Nucleus accumbens (tissue), 56 donors: ENCODE measurements around the gene KIN.
"Not testable (repeated sequence)": the region's sequence is repeated elsewhere in the genome, so short reads cannot be mapped to it uniquely, and the experiment has no call there.

ENCODE experiments used
- DNase-seq, 56 donors: peaks; one replicate each; lab custom pipeline; 2025; lab: John Stamatoyannopoulos, UW

KIN gene

DNA sequence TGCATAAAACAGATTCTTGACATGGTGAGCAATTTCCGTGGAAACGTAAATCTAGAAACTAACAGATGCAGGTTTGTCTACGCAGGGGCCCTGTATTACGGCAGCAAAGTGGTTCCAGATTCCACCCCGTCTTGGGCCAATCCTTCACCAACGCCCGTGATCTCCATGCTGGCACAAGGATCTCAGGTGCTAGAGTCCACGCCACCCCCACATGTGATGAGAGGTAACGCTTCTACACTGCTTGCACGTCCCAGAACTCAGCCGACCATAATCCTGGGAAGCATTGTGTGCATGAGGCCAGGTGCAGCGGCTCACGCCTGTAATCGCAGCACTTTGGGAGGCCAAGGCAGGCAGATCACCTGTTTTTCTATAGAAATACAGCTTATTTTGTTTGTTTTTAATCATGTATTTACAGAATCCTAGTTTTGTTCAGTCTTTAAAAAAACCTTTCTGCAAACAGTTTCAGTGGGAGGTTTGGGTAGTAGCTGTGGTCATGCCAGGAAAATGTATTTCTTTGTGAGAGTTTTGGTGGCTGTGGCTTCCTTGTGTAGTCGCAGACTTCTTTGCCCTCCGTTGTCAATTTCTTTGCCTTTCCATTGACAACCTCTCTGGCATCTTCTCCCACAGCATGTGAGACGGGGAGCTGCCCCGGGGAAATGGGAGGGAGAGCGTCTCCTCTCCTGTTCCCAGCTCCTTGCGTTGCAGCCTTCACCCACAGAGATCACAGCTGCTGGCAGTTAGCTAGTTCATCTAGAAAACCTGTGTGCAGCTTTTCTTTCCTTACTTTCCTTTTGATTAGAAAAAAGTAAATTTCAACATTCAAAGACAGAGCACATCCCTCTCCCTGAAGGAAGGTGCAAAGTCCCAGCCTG is 49.0 kb downstream of the KIN start:
- no peak for DNase-seq

DNA sequence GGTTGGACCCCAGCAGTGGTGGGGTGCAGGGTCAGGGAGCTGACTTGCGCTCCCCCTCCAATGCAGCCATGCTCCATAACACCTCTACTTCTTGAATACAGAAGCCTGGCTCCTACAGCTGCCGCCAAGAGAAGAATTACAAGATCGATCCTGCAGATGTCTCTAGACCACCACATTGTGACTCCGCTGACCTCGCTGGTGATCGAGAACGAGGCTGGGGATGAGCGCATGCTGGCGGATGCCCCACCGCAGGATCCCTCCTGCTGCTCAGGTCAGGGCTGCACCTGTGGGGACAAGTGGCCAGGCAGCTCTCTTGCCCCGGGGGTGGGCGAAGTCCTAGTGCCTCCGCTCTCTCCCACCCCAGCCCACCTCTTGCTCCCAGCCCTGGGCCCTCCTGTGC is 53.0 kb downstream of the KIN start:
- no peak for DNase-seq

DNA sequence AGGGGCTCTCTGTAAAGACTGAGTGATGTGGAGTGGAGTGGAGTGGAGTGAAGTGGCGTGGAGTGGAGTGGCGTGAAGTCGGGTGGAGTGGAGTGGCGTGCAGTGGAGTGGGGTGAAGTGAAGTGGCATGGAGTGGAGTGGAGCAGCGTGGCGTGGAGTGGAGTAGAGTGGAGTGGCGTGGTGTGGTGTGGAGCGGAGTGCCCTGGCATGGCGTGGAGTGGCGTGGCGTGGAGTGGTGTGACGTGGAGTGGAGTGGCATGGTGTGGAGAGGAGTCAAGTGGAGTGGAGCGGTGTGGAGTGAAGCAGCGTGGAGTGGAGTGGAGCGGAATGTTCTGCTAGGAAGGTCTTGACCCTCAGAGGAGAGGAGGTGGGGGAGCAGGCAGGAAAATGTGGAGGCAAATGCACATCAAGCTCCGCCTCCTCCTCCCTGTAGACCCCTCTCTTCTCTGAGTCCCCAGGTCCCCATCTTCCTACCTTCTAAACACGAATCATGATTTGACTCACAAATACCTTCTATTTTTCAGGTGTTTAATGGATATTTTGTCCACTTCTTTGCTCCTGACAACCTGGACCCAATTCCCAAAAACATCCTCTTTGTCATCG is 64.8 kb downstream of the KIN start:
- DNase-seq, result no peak

DNA sequence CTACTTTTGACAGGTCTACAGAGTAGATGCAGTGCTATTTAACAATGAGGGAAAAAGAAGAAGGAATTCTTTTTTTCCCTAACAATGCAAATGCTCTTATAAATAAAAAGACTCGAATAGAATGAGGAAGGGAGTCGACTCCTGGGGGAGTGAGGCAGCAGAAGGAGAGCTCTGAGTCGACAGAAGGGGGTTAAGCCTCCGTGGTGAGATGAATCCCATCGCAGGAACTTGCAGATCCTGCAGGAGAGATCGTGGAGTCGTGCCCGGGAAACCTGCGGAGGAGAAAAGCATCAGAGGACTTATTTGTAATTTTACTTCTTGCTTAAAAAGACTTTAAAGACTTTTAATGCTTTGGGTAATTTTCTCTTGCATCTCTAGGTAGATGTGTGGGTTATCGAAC is 67.3 kb downstream of the KIN start:
- no peak for DNase-seq

DNA sequence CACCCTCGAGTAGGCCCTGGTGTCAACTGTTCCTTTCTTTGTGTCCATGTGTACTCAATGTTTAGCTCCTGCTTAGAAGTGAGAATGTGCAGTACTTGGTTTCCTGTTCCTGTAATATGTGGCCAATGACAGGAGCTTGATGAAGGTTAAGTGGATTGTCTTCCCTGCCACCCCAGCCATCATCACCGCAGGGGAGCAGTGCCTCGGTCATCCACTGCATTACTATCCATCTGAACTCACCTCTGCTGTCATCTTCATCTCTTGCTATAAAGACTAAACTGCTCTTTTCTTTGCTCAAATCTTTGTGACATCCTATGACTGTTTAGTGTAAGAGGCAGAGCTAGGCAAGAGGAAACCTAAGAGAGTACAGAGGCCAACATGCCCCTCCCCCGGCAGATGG is 69.1 kb downstream of the KIN start:
- DNase-seq, result no peak

DNA sequence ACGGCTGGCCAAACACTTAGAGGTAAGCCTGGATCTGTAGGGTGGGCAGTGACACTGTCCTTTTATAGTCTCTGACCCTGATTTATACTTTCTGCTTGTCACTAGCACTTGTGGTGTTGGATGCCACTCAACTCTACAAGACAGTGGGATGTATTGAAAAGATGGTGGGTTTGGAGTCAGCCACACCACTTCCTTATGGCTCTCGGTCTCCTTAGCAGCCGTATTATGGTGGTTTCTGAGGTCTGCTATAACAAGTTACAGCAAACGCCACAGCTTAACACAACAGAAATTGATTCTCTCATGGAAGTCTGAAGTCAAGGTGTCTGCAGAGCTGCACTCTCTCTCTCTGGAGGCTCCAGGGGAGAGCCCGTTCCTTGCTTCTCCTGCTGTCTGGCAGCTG is 70.0 kb downstream of the KIN start:
- DNase-seq, result no peak

DNA sequence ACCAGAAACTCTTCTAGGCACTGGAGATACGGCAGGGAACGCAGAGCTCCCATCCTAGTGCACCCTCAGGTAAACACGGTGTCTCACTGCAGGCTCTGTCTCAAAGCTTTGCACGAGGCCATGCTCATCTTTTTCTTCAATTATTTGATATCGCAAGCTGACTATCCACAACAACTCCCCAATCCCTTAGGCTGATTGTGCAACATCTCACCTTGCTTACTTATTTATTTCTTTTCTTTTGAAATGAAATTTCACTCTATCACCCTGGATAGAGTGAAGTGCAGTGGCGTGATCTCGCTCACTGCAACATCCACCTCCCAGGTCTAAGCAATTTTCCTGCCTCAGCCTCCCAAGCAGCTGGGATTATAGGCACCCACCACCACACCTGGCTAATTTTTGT is 72.3 kb downstream of the KIN start:
- DNase-seq, result no peak

DNA sequence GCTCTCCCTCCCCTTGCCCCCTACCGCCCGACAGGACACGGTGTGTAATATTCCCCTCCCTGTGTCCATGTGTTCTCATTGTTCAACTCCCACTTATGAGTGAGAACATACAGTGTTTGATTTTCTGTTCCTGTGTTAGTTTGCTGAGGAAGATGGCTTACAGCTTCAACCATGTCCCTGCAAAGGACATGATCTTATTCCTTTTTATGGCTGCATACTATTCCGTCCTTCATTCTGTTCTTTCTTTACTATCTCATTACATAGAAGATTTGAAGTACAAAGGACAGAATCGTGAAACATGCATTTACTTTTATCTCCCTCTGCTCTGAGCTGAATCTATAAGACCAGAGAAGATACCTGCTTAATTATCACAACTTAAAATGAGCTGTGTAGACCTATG is 76.7 kb downstream of the KIN start:
- DNase-seq, result not testable (repeated sequence)

DNA sequence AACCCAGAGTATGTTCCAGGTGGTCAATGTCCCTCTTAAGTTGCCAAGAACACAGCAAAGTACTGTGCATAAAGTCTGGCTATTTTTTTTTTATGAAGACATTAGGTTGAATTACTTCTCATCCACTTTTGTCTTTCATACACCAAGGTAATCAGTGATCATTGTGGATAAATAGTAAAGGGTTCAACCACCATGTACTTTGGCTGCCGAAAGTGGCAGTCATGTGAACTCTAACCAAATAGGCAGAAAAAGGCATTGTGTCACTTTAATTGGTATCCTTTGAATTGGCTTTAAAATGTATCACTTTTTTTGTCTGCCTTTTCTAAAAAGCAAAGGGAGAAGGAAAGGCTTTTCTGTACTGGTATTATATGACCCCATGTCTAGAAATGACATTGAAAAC is 77.3 kb downstream of the KIN start:
- DNase-seq, result no peak

DNA sequence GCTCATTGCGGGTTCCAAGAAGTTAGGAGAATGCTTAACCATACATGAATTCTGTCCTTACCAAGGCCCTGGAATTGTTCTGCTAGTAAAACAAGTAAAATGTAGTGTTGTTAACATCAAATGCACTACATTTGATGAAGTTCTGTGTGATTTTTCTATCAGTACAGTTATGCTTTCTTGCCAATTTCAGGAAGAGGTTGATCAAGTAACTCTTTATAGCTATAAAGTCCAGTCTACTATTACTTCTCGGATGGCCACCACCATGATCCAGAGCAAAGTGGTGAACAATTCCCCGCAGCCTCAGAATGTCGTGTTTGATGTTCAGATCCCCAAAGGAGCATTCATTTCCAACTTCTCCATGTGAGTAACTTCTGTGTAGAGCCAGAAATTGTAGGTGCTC is 79.0 kb downstream of the KIN start:
- DNase-seq, result no peak

DNA sequence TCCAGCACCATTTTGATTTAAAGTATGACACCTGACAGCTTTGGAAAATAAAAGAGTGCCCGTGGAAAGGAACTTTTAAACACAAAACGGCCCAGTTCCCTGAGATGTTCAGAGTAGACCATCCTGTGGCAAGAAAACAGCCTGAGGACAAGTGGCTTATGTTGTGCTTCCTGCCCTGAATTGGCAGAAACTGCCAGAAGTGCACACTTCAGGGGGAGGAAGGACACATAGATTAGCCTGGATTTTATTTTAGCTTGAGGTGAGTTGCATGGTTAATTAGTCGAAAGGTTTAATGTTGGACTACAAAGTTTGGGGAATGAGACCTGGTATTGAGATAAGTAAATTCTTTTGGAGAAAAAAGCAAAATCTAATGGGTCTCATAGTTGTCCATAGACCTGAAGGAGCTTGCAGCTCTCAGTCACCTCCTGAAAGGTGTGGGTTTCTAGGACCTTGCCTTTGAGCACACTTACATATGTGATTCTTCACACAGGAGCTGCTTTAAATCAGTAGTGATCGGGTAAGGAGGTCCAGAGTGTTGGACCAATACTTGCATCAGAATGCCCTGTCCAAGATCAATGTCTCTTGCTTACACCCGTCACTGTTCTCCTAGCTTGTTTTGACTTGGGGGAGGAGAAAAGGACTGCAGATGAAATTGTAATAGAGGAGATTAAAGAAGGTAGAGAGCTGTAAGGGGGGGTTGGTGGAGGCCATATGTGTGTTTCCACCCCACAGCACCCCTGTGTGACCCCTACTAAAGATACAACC is 79.8 kb downstream of the KIN start:
- DNase-seq, result no peak

DNA sequence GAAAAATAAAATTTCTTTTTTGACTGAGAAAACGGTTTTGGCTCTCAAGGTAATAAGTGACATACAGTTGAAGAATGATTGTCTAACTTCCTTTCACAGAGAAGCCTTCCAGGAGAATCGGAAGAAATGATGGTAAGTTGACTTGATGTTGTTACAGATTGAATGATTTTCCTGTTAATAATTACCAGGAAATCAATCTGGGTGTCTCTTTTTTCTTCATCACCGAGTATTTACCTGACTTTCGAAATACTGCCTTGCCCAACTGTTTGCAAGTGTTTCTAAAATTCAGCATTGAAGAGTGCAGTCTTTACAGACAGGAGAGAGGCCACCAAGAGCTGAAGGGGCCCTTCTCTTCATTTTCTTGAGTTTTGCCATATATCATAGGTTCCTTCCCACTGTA is 80.7 kb downstream of the KIN start:
- DNase-seq, result no peak

DNA sequence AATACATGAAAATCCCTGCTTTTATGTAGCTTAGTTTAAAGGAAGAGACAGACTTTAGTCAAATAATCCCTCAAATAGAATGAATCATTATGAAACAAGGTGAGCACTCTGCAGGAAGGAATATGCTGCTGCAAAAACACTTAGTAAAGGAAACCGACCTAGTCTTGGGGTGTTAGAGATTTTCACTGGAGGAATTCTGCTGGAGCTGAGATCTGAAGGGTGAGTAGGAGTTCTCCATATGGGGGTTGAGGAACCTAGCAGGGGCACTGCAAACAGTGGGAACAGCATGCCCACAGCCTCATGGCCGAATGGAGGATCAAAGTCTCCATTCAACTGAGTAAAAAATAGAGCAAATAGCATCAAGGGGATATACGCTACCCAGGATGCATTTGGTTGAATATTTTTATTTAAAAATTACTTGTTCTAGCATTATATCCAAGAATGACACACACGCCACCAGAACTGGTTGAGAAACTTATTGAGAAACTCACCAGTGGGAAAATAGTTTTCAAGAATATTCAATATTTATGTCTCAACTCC is 81.2 kb downstream of the KIN start:
- no peak for DNase-seq

DNA sequence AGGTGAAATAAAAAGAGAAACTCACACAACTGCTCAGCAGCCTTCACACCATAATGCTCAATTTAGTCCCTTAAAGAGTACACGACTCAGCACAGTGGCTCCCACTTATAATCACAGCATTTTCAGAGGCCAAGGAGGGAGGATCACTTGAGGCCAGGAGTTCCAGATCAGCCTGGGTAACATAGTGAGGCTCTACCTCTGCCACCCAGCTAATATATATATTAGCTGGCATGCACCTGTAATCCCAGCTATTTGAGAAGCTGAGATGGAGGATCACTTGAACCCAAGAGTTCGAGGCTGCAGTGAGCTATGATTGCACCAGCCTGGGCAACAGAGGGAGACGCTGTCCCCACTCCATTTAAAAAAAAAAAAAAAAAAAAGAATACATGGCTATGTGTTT is 82.5 kb downstream of the KIN start:
- DNase-seq, result no peak

DNA sequence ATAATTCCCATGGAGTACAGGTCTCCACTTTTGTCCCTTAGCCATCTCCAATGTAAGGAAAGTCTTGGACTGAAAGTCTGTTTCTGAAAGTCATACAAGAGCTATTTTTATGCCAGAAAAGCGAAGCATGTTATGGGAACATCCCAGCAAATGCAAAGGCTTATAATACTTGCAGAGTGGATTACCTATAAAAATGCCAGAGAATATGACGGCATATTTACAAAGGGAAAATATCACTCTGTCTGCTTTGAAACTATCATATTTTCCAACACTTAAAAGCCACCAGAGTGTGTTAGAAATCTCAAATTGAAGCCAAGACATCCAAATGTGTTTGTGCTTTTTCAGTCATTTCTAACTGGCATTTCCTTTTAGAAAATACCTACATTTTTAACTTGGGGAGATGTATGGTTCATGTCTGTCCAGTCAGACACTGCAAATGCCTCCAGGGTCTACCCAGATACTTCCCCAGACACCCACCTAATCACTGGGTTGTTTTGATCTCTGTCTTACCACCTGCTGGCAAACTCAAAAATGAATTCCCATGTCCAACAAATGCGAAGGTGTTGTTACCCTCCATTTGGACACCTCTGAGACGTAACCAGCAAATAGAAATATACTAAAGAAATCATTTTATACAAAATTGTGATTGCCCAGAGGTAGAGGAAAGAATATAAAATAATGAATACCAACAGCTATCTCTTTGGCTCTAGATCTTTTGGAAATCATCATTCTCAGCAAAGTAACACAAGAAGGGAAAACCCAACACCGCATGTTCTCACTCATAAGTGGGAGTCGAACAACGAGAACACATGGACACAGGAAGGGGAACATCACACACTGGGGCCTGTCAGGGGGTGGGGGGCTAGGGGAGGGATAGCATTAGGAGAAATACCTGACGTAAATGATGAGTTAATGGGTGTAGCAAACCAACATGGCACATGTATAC is 83.4 kb downstream of the KIN start:
- no peak for DNase-seq

DNA sequence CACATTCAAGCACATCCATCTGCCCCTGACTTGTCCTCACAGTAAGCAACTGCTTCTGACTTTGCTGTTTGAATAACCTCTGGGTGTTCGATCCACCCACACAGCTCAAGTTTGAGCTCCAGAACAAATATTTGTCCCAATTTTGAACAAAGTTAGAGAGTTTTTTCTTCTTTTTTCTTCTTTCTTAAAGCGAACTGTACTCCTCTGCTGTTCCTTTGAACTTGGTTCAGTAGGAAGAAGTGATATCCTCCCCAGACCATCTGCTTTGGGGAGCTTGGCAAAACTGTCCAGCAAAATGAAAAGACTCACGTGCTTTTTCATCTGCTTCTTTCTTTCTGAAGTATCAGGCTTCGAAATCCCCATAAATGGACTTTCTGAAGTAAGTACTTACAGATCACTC is 84.7 kb downstream of the KIN start, which contains the start of gene ITIH2:
TSS of gene ITIH2 (plus strand) at position 177 of the 400 bp plus-strand sequence. CDS start at position 296, 119 bp downstream.
- DNase-seq, result no peak

DNA sequence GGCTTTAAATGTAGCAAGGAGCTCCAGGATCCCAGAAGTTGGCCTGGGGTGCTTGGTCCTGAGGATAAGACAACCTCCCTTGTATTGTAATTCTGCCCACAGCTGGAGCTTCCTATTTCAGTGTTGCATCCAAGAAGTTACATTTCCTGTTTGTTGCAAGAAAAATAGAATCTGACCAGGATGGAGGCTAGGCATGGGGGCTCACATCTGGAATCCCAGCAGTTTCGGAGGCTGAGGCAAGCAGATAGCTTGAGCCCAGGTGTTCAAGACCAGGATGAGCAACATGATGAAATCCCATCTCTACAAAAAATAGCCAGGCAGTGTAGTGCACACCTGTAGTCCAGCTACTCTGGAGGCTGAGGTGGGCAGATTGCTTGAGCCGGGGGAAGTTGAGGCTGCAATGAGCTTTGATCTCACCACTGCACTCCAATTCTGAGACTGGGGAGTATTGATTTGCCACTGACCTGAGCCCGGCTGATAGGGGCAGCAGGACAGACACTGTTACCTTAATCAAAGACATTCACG is 85.4 kb downstream of the KIN start:
- no peak for DNase-seq

DNA sequence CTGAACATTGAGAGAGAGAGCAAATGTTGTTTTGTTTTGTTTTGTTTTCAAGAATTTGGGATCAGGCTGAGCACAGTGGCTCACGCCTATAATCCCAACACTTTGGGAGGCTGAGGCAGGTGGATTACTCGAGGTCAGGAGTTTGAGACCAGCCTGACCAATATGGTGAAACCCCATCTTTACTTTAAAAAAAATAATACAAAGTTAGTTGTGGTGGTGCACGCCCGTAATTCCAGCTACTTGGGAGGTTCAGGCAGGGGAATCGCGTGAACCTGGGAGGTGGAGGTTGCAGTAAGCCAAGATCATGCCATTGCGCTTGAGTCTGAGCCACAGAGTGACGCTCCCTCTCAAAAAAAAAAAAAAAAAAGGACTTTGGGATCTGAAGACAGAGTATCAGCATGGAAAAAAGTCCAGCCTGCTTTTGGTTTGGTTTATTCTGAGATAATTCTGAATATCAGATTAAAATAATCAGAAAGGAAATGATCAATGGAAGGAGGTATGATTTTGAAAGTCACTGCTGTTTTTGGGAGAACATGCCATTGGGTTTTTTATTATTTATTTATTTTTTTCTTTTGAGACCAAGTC is 86.5 kb downstream of the KIN start:
- DNase-seq, result no peak
